Parietal lobe (tissue), 1 donor: ENCODE results near the gene SLC22A16. TPM values are rescaled to one million over a fixed set of nuclear protein-coding genes. Genes with fewer than 3 reads are reported as not detected.

Experiments
- total RNA-seq: library from RNA; depleted of rRNA; stranded (reverse); fragments of >200 nt; gene quantifications from one replicate; pipeline ENCODE4 v1.2.3, GENCODE V29; 2014

Gene SLC22A16
- total RNA-seq: not detected

GRCh38 chr6:110476046-110476849, at the start of gene SLC22A16:
Gene SLC22A16 (minus strand): TSS chr6:110476613. CDS start chr6:110476574, 39 bp downstream.

GRCh38 chr6:110415086-110415916, 61.1 kb downstream of the SLC22A16 start, which contains the start of gene DDO:
Gene DDO (minus strand): TSS chr6:110415575. CDS start chr6:110413462, 2,113 bp downstream.

Other genes with a start within 250 kb of the SLC22A16 start
- 1.6 TPM for gene METTL24, start 118.3 kb downstream of the SLC22A16 start, total RNA-seq
- not detected for gene DDO, start 61.0 kb downstream of the SLC22A16 start, total RNA-seq